DOHH2 (cell line): ENCODE measurements around the gene MMRN2.

Experiments
- H3F3A ChIP-seq: fragments of 200-600 bp; sonication (generic), shearing (Covaris generic); 2 replicates; pipeline ENCODE4 v1.6.0; 2016; ENCODE audit warnings: antibody characterized with exemption, mild to moderate bottlenecking; ENCODE audit not compliant: control insufficient read depth, insufficient read depth
- H3K27ac ChIP-seq: fragments of 200-600 bp; sonication (generic); 2 replicates; pipeline ENCODE4 v1.5.1; 2014; ENCODE audit warnings: low read depth, mild to moderate bottlenecking, low read length, moderate library complexity
- H3K27me3 ChIP-seq: fragments of 200-600 bp; sonication (generic); 2 replicates; pipeline ENCODE4 v1.6.1; 2014; ENCODE audit warnings: mild to moderate bottlenecking, low read length, mixed read lengths; ENCODE audit not compliant: control insufficient read depth
- H3K36me3 ChIP-seq: fragments of 200-600 bp; sonication (generic); 2 replicates; pipeline ENCODE4 v1.6.1; 2014; ENCODE audit warnings: mild to moderate bottlenecking, low read length, moderate library complexity, mixed read lengths; ENCODE audit not compliant: control insufficient read depth
- H3K4me1 ChIP-seq: fragments of 200-600 bp; sonication (generic); 2 replicates; pipeline ENCODE4 v1.6.1; 2014; ENCODE audit warnings: mild to moderate bottlenecking, low read length, mixed read lengths; ENCODE audit not compliant: control insufficient read depth
- H3K4me2 ChIP-seq: fragments of 200-600 bp; sonication (generic); 2 replicates; pipeline ENCODE4 v1.6.0; 2014; ENCODE audit warnings: mild to moderate bottlenecking, low read length, moderate library complexity
- H3K4me3 ChIP-seq: fragments of 200-600 bp; sonication (generic); 2 replicates; pipeline ENCODE4 v1.5.1; 2014; ENCODE audit warnings: mild to moderate bottlenecking, low read length, mixed read lengths
- H3K79me2 ChIP-seq: fragments of 200-600 bp; sonication (generic); 2 replicates; pipeline ENCODE4 v1.6.1; 2014; ENCODE audit warnings: mild to moderate bottlenecking, low read length, mixed read lengths; ENCODE audit not compliant: control insufficient read depth
- H3K9me2 ChIP-seq: fragments of 200-600 bp; sonication (generic); replicated peaks from 2 replicates; pipeline ENCODE4 v1.6.1; 2014; ENCODE audit warnings: mild to moderate bottlenecking, low read length, mixed read lengths; ENCODE audit not compliant: control insufficient read depth
- H3K9me3 ChIP-seq: fragments of 200-600 bp; sonication (generic); 2 replicates; pipeline ENCODE4 v1.6.1; 2014; ENCODE audit warnings: antibody characterized with exemption, low read length, mixed read lengths; ENCODE audit not compliant: control insufficient read depth, insufficient read depth
- H4K20me1 ChIP-seq: fragments of 200-600 bp; sonication (generic); 2 replicates; pipeline ENCODE4 v1.6.0; 2014; ENCODE audit warnings: low read depth, mild to moderate bottlenecking, antibody characterized with exemption, low read length, moderate library complexity; ENCODE audit not compliant: control insufficient read depth, insufficient read depth
- EZH2phosphoT487 ChIP-seq: fragments of 200-600 bp; sonication (generic); IDR thresholded peaks from 2 replicates; pipeline ENCODE4 v1.6.1; 2017; ENCODE audit warnings: borderline replicate concordance, mild to moderate bottlenecking, antibody characterized with exemption, low read length, moderate library complexity, mixed read lengths
- TF ChIP-seq, protein P1 (sequence below): fragments of 200-600 bp; sonication (generic); IDR thresholded peaks from one replicate; pipeline ENCODE4 v1.5.1; 2014; ENCODE audit warnings: antibody characterized with exemption, mild to moderate bottlenecking, low read depth, low read length; ENCODE audit not compliant: poor library complexity, severe bottlenecking

The MMRN2 gene

GRCh38 chr10:86960003-86960862 is 2.8 kb upstream of the MMRN2 start:
- Histone ChIP-seq H4K20me1 (no peaks in the 10 kb centered on the region), H3K36me3 (no peaks in the 10 kb centered on the region), H3K27ac (no peak overlapping the region), H3K4me3 (no peak overlapping the region), H3K79me2 (no peaks in the 10 kb centered on the region), H3K4me2 (no peak overlapping the region), H3K4me1 (no peaks in the 10 kb centered on the region), H3K9me2 (no peaks in the 10 kb centered on the region), H3K9me3 (no peaks in the 10 kb centered on the region), H3K27me3 (no peaks in the 10 kb centered on the region), H3F3A (no peaks in the 10 kb centered on the region)
- no peak for TF ChIP-seq EZH2phosphoT487
- TF ChIP-seq, protein P1, sequence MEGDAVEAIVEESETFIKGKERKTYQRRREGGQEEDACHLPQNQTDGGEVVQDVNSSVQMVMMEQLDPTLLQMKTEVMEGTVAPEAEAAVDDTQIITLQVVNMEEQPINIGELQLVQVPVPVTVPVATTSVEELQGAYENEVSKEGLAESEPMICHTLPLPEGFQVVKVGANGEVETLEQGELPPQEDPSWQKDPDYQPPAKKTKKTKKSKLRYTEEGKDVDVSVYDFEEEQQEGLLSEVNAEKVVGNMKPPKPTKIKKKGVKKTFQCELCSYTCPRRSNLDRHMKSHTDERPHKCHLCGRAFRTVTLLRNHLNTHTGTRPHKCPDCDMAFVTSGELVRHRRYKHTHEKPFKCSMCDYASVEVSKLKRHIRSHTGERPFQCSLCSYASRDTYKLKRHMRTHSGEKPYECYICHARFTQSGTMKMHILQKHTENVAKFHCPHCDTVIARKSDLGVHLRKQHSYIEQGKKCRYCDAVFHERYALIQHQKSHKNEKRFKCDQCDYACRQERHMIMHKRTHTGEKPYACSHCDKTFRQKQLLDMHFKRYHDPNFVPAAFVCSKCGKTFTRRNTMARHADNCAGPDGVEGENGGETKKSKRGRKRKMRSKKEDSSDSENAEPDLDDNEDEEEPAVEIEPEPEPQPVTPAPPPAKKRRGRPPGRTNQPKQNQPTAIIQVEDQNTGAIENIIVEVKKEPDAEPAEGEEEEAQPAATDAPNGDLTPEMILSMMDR = peak; percentile 94

DNA sequence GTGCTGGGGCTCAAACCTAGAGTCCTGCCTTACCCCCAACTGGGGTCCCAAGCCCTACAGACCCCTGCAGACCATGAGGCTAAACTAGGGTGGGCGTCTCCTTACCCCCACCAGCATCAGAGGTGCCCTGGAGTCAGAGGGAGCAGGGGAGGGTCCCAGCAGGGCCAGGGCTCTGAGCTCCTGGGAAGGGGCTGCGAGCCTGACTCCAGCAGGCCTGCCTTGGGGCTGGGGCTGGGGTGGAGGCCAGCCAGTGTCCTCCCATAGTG is 2.3 kb upstream of the MMRN2 start:
- no peaks in the 10 kb centered on the region for H3K4me1 ChIP-seq

GRCh38 chr10:86958901-86959736 is 1.7 kb upstream of the MMRN2 start:
- H3K27me3 ChIP-seq = no peaks in the 10 kb centered on the region
- no peak overlapping the region for H3K4me2 ChIP-seq
- no peak overlapping the region for H3K4me3 ChIP-seq
- H3F3A ChIP-seq = no peaks in the 10 kb centered on the region
- H3K4me1 ChIP-seq = no peaks in the 10 kb centered on the region
- no peaks in the 10 kb centered on the region for H3K79me2 ChIP-seq
- no peak overlapping the region for H3K27ac ChIP-seq
- no peaks in the 10 kb centered on the region for H3K9me2 ChIP-seq
- TF ChIP-seq, protein P1 = no peak
- TF ChIP-seq EZH2phosphoT487 = no peak
- H3K36me3 ChIP-seq = no peaks in the 10 kb centered on the region
- H4K20me1 ChIP-seq = no peaks in the 10 kb centered on the region
- H3K9me3 ChIP-seq = no peaks in the 10 kb centered on the region

More for the DNA sequence above, 2.3 kb upstream of the MMRN2 start:
- Histone ChIP-seq H3K4me2 (no peak overlapping the region), H3K27me3 (no peaks in the 10 kb centered on the region), H3K4me3 (no peak overlapping the region), H3K9me3 (no peaks in the 10 kb centered on the region), H3K27ac (no peak overlapping the region), H3K36me3 (no peaks in the 10 kb centered on the region), H4K20me1 (no peaks in the 10 kb centered on the region), H3F3A (no peaks in the 10 kb centered on the region), H3K79me2 (no peaks in the 10 kb centered on the region), H3K9me2 (no peaks in the 10 kb centered on the region)
- TF ChIP-seq, protein P1 = no peak
- no peak for TF ChIP-seq EZH2phosphoT487
